ENCODE measurements around the gene ZNF516. TPM values are rescaled to one million over a fixed set of nuclear protein-coding genes. Genes with fewer than 3 reads are reported as not detected.
A peak's percentile ranks its signal among the peaks of the same experiment; 100 is the strongest.

Gene ZNF516
- total RNA-seq, 1 donor from 2014 or later: 1.6 TPM

GRCh38 chr18:76521417-76522121 lies 26.5 kb upstream of the ZNF516 start:
- intact Hi-C loops (cut with micrococcal nuclease): no loop called here
- Mint-ChIP-seq H3K4me1 (peaks cover 4% of the 10 kb centered on the region), H3K36me3 (ENCODE audit: low read depth) (no peaks in the 10 kb centered on the region), H3K27ac (no peak overlapping the region), H3K27me3 (peaks cover 46% of the 10 kb centered on the region), H3K9me3 (no peaks in the 10 kb centered on the region), H3K4me3 (no peak overlapping the region)
- DNase-seq: no peak

- Mint-ChIP-seq H3K4me3 (no peak overlapping the region), H3K4me1 (no peaks in the 10 kb centered on the region), H3K27me3 (peaks cover 42% of the 10 kb centered on the region), H3K9me3 (no peaks in the 10 kb centered on the region), H3K27ac (no peak overlapping the region), H3K36me3 (ENCODE audit: low read depth) (no peaks in the 10 kb centered on the region)
- DNase-seq: no peak
- intact Hi-C loops (cut with micrococcal nuclease): no loop called here
These were observed 24.0 kb upstream of the ZNF516 start for GRCh38 chr18:76518860-76519538.

GRCh38 chr18:76518123-76518859 lies 23.2 kb upstream of the ZNF516 start:
- peak overlapping the region; percentile 11 for H3K4me3 Mint-ChIP-seq
- no peaks in the 10 kb centered on the region for H3K4me1 Mint-ChIP-seq
- DNase-seq: no peak
- H3K36me3 Mint-ChIP-seq (ENCODE audit: low read depth): no peaks in the 10 kb centered on the region
- H3K27ac Mint-ChIP-seq: no peak overlapping the region
- intact Hi-C loops (cut with micrococcal nuclease): no loop called here
- no peaks in the 10 kb centered on the region for H3K9me3 Mint-ChIP-seq
- H3K27me3 Mint-ChIP-seq: peaks cover 38% of the 10 kb centered on the region

- H3K4me3 Mint-ChIP-seq: no peak overlapping the region
- intact Hi-C loops (cut with micrococcal nuclease): no loop called here
- H3K36me3 Mint-ChIP-seq (ENCODE audit: low read depth): no peaks in the 10 kb centered on the region
- DNase-seq: no peak
- peaks cover 38% of the 10 kb centered on the region for H3K27me3 Mint-ChIP-seq
- no peaks in the 10 kb centered on the region for H3K9me3 Mint-ChIP-seq
- no peaks in the 10 kb centered on the region for H3K4me1 Mint-ChIP-seq
- no peak overlapping the region for H3K27ac Mint-ChIP-seq
These were observed 20.5 kb upstream of the ZNF516 start for GRCh38 chr18:76515576-76515975.

- DNase-seq: no peak
These were observed 19.5 kb upstream of the ZNF516 start for GRCh38 chr18:76514573-76514972.

GRCh38 chr18:76507830-76508385 lies 12.9 kb upstream of the ZNF516 start:
- H3K27ac Mint-ChIP-seq: no peak overlapping the region
- no peaks in the 10 kb centered on the region for H3K9me3 Mint-ChIP-seq
- intact Hi-C loops (cut with micrococcal nuclease): no loop called here
- no peak for DNase-seq
- no peak overlapping the region for H3K4me3 Mint-ChIP-seq
- peaks cover 16% of the 10 kb centered on the region for H3K27me3 Mint-ChIP-seq
- H3K4me1 Mint-ChIP-seq: no peaks in the 10 kb centered on the region
- H3K36me3 Mint-ChIP-seq (ENCODE audit: low read depth): no peaks in the 10 kb centered on the region

More at GRCh38 chr18:76514573-76514972, 19.5 kb upstream of the ZNF516 start:
- H3K27me3 Mint-ChIP-seq: peaks cover 38% of the 10 kb centered on the region
- no peaks in the 10 kb centered on the region for H3K9me3 Mint-ChIP-seq
- no peaks in the 10 kb centered on the region for H3K36me3 Mint-ChIP-seq (ENCODE audit: low read depth)
- H3K4me3 Mint-ChIP-seq: no peak overlapping the region
- intact Hi-C loops (cut with micrococcal nuclease): no loop called here
- no peaks in the 10 kb centered on the region for H3K4me1 Mint-ChIP-seq
- no peak overlapping the region for H3K27ac Mint-ChIP-seq

- intact Hi-C loops (cut with micrococcal nuclease): no loop called here
- no peak overlapping the region for H3K4me3 Mint-ChIP-seq
- H3K27ac Mint-ChIP-seq: no peak overlapping the region
- no peaks in the 10 kb centered on the region for H3K36me3 Mint-ChIP-seq (ENCODE audit: low read depth)
- H3K4me1 Mint-ChIP-seq: no peaks in the 10 kb centered on the region
- no peak for DNase-seq
- no peaks in the 10 kb centered on the region for H3K9me3 Mint-ChIP-seq
- peaks cover 16% of the 10 kb centered on the region for H3K27me3 Mint-ChIP-seq
These were observed 12.1 kb upstream of the ZNF516 start for GRCh38 chr18:76506974-76507764.

- Mint-ChIP-seq H3K9me3 (no peaks in the 10 kb centered on the region), H3K27me3 (peaks cover 20% of the 10 kb centered on the region), H3K36me3 (ENCODE audit: low read depth) (no peaks in the 10 kb centered on the region), H3K4me1 (no peaks in the 10 kb centered on the region), H3K27ac (no peak overlapping the region), H3K4me3 (no peak overlapping the region)
- intact Hi-C loops (cut with micrococcal nuclease): no loop called here
- no peak for DNase-seq
These were observed 11.4 kb upstream of the ZNF516 start for GRCh38 chr18:76506395-76506794.

- Mint-ChIP-seq H3K4me3 (no peak overlapping the region), H3K4me1 (no peaks in the 10 kb centered on the region), H3K27me3 (peaks cover 20% of the 10 kb centered on the region), H3K9me3 (no peaks in the 10 kb centered on the region), H3K36me3 (ENCODE audit: low read depth) (no peaks in the 10 kb centered on the region), H3K27ac (no peak overlapping the region)
- intact Hi-C loops (cut with micrococcal nuclease): no loop called here
- DNase-seq: no peak
These were observed 10.6 kb upstream of the ZNF516 start for GRCh38 chr18:76505614-76506013.

GRCh38 chr18:76504749-76505148 lies 9.7 kb upstream of the ZNF516 start:
- H3K27ac Mint-ChIP-seq: no peak overlapping the region
- DNase-seq: no peak
- peaks cover 18% of the 10 kb centered on the region for H3K27me3 Mint-ChIP-seq
- no peaks in the 10 kb centered on the region for H3K4me1 Mint-ChIP-seq
- H3K9me3 Mint-ChIP-seq: no peaks in the 10 kb centered on the region
- no peaks in the 10 kb centered on the region for H3K36me3 Mint-ChIP-seq (ENCODE audit: low read depth)
- intact Hi-C loops (cut with micrococcal nuclease): no loop called here
- H3K4me3 Mint-ChIP-seq: no peak overlapping the region

- Mint-ChIP-seq H3K27ac (no peak overlapping the region), H3K27me3 (peaks cover 24% of the 10 kb centered on the region), H3K36me3 (ENCODE audit: low read depth) (no peaks in the 10 kb centered on the region), H3K4me1 (no peaks in the 10 kb centered on the region), H3K9me3 (no peaks in the 10 kb centered on the region), H3K4me3 (no peak overlapping the region)
- intact Hi-C loops (cut with micrococcal nuclease): no loop called here
- DNase-seq: no peak
These were observed 8.8 kb upstream of the ZNF516 start for GRCh38 chr18:76503649-76504386.

GRCh38 chr18:76502551-76502950 lies 7.5 kb upstream of the ZNF516 start:
- Mint-ChIP-seq H3K27me3 (peaks cover 32% of the 10 kb centered on the region), H3K4me1 (no peaks in the 10 kb centered on the region), H3K27ac (no peak overlapping the region), H3K9me3 (no peaks in the 10 kb centered on the region), H3K4me3 (no peak overlapping the region), H3K36me3 (ENCODE audit: low read depth) (no peaks in the 10 kb centered on the region)
- intact Hi-C loops (cut with micrococcal nuclease): no loop called here
- DNase-seq: no peak

All from activated CD4-positive, alpha-beta T cell treated with anti-CD3 and anti-CD28 coated beads, Interleukin-2, amount 10 ng/mL, durations not matched to agents 24 days and 14 days (primary cell).